ENCODE data around the gene BRSK2. TPM values are rescaled to one million over a fixed set of nuclear protein-coding genes. Genes with fewer than 3 reads are reported as not detected.
A peak's percentile ranks its signal among the peaks of the same experiment; 100 is the strongest.

Gene BRSK2
- total and polyA plus RNA-seq, 4 donors = 0.35 to 0.56 (median 0.52) TPM

DNA sequence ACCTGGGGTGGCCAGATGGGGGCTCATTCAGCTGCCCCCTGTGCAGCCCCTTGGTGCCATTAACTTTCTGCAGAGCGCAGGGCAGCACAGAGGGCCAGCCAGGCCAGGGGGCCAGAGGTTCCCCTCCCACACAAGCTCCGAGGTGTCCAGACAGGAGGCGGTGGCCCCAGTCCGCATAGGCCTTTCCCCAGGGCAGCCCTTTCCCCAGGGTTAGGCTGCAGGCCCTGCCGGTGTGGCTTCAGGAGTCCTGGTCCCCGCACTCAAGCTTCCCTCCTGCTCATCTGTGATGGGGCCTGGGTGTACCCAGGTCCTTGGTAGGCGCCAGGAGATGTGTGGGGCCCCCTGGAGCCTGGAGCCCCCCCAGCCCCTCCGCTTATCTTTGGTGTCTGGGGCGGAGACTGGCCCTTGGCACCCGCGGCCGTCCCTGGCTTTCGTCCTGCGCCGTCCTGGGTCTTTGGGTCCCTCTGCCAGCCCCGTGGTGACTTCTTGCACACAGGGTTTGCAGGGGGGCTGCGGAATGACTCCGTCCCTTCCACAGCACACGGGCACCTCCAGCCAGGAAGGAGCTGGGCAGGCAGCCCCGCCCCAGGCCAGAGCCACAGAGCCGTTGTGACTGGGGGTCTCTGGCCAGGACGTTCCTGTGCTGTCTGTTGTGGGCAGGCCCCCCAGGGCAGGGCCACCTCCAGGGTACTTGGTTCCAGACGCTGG lies 8.9 kb downstream of the BRSK2 start:
- no peak overlapping the region for H3K4me3 ChIP-seq
- H3K27ac ChIP-seq (ENCODE audit: low read depth in 1 of 2, low read length in 1 of 2) = no peak overlapping the region
- no peak overlapping the region for H3K9ac ChIP-seq (ENCODE audit: insufficient read depth in 1 of 2, low read length in 2 of 2)
- DNase-seq (no peak), ATAC-seq (ENCODE audit: insufficient read depth, low FRiP score) (no peak)
- H3K27me3 ChIP-seq (ENCODE audit: control insufficient read depth in 3 of 3, insufficient read depth in 3 of 3, low read length in 2 of 3) = peaks cover 0 to 6% (median 0%) of the 10 kb centered on the region in 3 donors
- H3K4me1 ChIP-seq (ENCODE audit: control insufficient read depth in 5 of 5, insufficient read depth in 5 of 5, low read length in 5 of 5) = peaks cover 0 to 24% (median 0%) of the 10 kb centered on the region in 5 donors
- 75 to 86% methylated on average over 21 to 23 of the region's 23 CpGs for WGBS, 2 donors
- H3K36me3 ChIP-seq (ENCODE audit: control insufficient read depth in 4 of 4, insufficient read depth in 4 of 4, low read length in 4 of 4) = no peaks in the 10 kb centered on the region
- peaks cover 0 to 2% (median 0%) of the 10 kb centered on the region in 4 donors for H3K9me3 ChIP-seq (ENCODE audit: control insufficient read depth in 4 of 4, insufficient read depth in 3 of 4, low read length in 3 of 4)
- TF ChIP-seq CTCF (IDR thresholded peaks at IDR 0.05; ENCODE audit: control extremely low read depth, extremely low read depth) = no peak

DNA sequence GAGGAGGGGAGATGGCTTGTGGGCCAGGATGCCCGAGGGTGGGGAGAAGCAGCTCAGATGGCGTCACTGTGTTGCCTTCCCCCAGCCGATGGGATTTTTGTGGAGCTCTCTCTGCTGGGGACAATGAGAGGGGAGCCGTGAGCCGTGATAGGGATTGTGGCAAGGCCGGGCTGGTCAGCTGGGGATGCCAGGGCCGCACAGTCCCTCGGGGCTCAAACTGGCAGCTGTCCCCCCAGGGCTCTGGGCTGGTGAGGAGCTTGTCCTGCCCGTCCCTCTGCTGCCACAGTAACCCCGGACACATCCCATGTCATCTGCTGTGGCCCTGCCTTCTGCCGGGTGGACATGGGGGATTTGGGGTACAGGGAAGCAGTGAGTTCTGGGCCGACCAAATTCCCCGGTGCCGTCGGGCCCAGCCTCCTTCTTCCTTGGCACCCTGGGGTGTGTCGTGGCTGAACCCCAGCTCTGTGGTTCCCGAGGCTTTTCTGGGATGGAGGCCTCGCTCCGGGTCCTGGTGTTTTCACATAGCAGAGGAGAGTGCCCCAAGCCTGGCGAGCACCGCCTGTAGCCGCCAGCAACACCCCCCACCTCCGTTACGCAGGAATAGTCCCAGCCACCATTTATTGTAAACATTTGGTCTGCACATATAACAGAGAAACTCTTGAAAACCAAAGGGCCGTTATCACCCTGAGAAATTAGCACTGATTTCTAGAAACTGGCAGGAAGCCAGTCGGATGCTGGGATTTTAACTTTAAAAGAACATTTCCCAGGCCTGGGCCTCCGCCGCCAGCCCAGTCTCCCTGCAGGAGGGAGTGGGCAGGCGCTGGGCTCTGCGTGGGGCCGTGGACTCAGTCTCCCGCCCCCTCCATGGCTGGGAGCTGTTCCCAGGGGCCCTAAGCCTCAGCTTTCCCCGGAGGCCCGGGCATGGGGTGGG lies 9.9 kb downstream of the BRSK2 start:
- peaks cover 0 to 2% (median 0%) of the 10 kb centered on the region in 4 donors for H3K9me3 ChIP-seq (ENCODE audit: control insufficient read depth in 4 of 4, insufficient read depth in 3 of 4, low read length in 3 of 4)
- ATAC-seq (ENCODE audit: insufficient read depth, low FRiP score) = no peak
- TF ChIP-seq CTCF (IDR thresholded peaks at IDR 0.05; ENCODE audit: control extremely low read depth, extremely low read depth) = no peak
- H3K4me3 ChIP-seq = no peak overlapping the region
- no peak overlapping the region for H3K27ac ChIP-seq (ENCODE audit: low read depth in 1 of 2, low read length in 1 of 2)
- H3K4me1 ChIP-seq (ENCODE audit: control insufficient read depth in 5 of 5, insufficient read depth in 5 of 5, low read length in 5 of 5) = peaks cover 0 to 24% (median 0%) of the 10 kb centered on the region in 5 donors
- H3K36me3 ChIP-seq (ENCODE audit: control insufficient read depth in 4 of 4, insufficient read depth in 4 of 4, low read length in 4 of 4) = no peaks in the 10 kb centered on the region
- H3K9ac ChIP-seq (ENCODE audit: insufficient read depth in 1 of 2, low read length in 2 of 2) = no peak overlapping the region
- DNase-seq = peak; percentile 58 to 84 (median 63)
- WGBS, 2 donors = 57 to 74% methylated on average over 34 of the region's 34 CpGs
- H3K27me3 ChIP-seq (ENCODE audit: control insufficient read depth in 3 of 3, insufficient read depth in 3 of 3, low read length in 2 of 3) = peaks cover 0 to 6% (median 0%) of the 10 kb centered on the region in 3 donors

- H3K9ac ChIP-seq (ENCODE audit: insufficient read depth in 1 of 2, low read length in 2 of 2) = no peak overlapping the region
- peaks cover 0 to under 1% (median 0%) of the 10 kb centered on the region in 4 donors for H3K9me3 ChIP-seq (ENCODE audit: control insufficient read depth in 4 of 4, insufficient read depth in 3 of 4, low read length in 3 of 4)
- H3K27ac ChIP-seq (ENCODE audit: low read depth in 1 of 2, low read length in 1 of 2) = no peak overlapping the region
- DNase-seq (no peak), ATAC-seq (ENCODE audit: insufficient read depth, low FRiP score) (no peak)
- H3K27me3 ChIP-seq (ENCODE audit: control insufficient read depth in 3 of 3, insufficient read depth in 3 of 3, low read length in 2 of 3) = peaks cover 0 to 6% (median 0%) of the 10 kb centered on the region in 3 donors
- H3K36me3 ChIP-seq (ENCODE audit: control insufficient read depth in 4 of 4, insufficient read depth in 4 of 4, low read length in 4 of 4) = no peaks in the 10 kb centered on the region
- H3K4me3 ChIP-seq = no peak overlapping the region
- H3K4me1 ChIP-seq (ENCODE audit: control insufficient read depth in 5 of 5, insufficient read depth in 5 of 5, low read length in 5 of 5) = peaks cover 0 to 24% (median 0%) of the 10 kb centered on the region in 5 donors
- no peak for TF ChIP-seq CTCF (IDR thresholded peaks at IDR 0.05; ENCODE audit: control extremely low read depth, extremely low read depth)
- 79 to 88% methylated on average over 30 of the region's 30 CpGs for WGBS, 2 donors
These were observed 10.8 kb downstream of the BRSK2 start for GRCh38 chr11:1400317-1401170.

Data from lung (tissue), 12 donors.